Left renal pelvis (tissue), 4 donors: ENCODE results near the gene TNMD. TPM values are rescaled to one million over a fixed set of nuclear protein-coding genes. Genes with fewer than 3 reads are reported as not detected.

Experiments used
- DNase-seq, 4 donors: peaks; one replicate each; pipeline ENCODE4 v3.0.0-alpha.2; 2013; ENCODE audit warnings: low read depth in 4 of 4, low spot score in 3 of 4
- polyA plus RNA-seq, 4 donors: library from polyadenylated mRNA; unstranded; fragments of 120-200 nt; gene quantifications; one replicate each; pipeline ENCODE4 v1.2.1, GENCODE V29; 2013; ENCODE audit not compliant: insufficient read length in 4 of 4

Gene TNMD
- polyA plus RNA-seq, 4 donors: 2.3 to 6.6 (median 4.2) TPM

GRCh38 chrX:100643956-100644860 is 59.5 kb downstream of the TNMD start, which contains the start of gene SRPX2:
Gene SRPX2 (plus strand): TSS chrX:100644199. CDS start chrX:100646323, 2,124 bp downstream.
- DNase-seq: no peak

- no peak for DNase-seq
Observed at GRCh38 chrX:100645106-100645505, 60.4 kb downstream of the TNMD start.

DNA sequence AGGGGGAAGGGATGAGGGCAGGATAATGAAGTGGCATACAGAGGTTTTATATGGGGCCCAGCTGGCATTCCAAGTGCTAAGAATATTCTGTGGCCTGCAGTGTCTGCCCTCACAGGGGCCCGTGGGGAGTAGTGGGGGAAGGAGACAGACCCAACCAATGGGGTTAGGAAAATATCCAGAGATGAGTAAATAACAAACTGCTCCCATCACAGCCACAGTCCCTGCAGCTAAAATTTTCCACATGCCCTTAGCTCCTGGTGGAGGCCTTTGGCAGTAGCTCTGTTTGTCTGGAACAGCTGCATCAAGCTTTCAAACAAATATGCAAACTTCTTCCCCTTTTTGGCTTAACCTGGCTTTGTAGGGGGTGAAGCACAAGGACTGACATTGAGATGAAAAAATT is 62.4 kb downstream of the TNMD start:
- no peak for DNase-seq

- DNase-seq: no peak
Observed at GRCh38 chrX:100647739-100648138, 63.0 kb downstream of the TNMD start.

GRCh38 chrX:100648458-100649417 is 64.0 kb downstream of the TNMD start:
- DNase-seq: no peak

Other genes with a start within 250 kb of the TNMD start
- 1 to 10 TPM; 2.7 to 5.2 (median 3.9) TPM for gene PCDH19, start 174.7 kb upstream of the TNMD start, polyA plus RNA-seq
- gene TSPAN6, start 51.9 kb downstream of the TNMD start, polyA plus RNA-seq: 100 to 1,000 TPM in 3 of 4 donors, 10 to 100 TPM in 1; 92.8 to 183 (median 159) TPM
- 10 to 100 TPM; 12.7 to 25.5 (median 15.1) TPM for gene SRPX2, start 59.3 kb downstream of the TNMD start, polyA plus RNA-seq
- 10 to 100 TPM; 11.4 to 23.9 (median 22.5) TPM for gene SYTL4, start 147.2 kb downstream of the TNMD start, polyA plus RNA-seq
- gene CSTF2, start 235.5 kb downstream of the TNMD start, polyA plus RNA-seq: 10 to 100 TPM; 15.8 to 24.9 (median 21.2) TPM